Measurements from ENCODE around the gene IBTK. TPM values are rescaled to one million over a fixed set of nuclear protein-coding genes. Genes with fewer than 3 reads are reported as not detected.
"Not testable (repeated sequence)": the region's sequence is repeated elsewhere in the genome, so short reads cannot be mapped to it uniquely, and the experiment has no call there.

Gene IBTK
- total and polyA plus RNA-seq, 4 experiments from 2014 or later: 16.4 to 29.5 (median 23.9) TPM

DNA sequence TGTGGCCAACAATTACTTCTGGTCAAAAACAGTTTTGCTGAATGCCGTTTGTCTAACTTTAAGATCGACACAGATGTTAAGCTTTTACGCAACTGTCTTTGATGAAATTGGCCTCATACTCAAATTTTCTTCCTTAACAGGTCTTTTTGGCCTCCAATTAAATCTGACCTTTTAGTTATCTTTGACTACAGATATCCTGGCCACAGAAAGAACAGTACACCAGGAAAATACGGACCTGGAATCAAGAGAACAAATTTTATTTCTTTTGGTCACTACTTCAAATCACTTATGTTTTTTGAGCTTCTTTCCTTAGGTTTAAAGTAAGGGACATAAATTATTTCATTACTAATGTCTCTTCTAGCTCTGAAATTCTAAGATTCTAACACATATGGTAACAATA lies 49.8 kb downstream of the IBTK start:
- ChIA-PET CTCF (ENCODE audit: partially characterized antibody) (interaction anchor here (1.4 kb wide), 1 partner anchor 868 kb away, joined by 4 read pairs; the partner anchor contains the start of gene UBE3D), POLR2A (ENCODE audit: partially characterized antibody) (no interaction called here)
- Mint-ChIP-seq H3K27ac (peak overlapping the region in 2 of 7 donors; percentile 4 to 53), H3K4me3 (no peak overlapping the region), H3K4me1 (no peaks in the 10 kb centered on the region), H3K9me3 (no peaks in the 10 kb centered on the region), H3K36me3 (peaks cover 35 to 65% of the 10 kb centered on the region in 2 donors), H3K27me3 (no peaks in the 10 kb centered on the region)
- Histone ChIP-seq H3K36me3 (ENCODE audit: insufficient read depth, low read length) (peaks cover 49% of the 10 kb centered on the region), H3K4me3 (ENCODE audit: low read length in 2 of 2) (no peak overlapping the region), H3K4me1 (ENCODE audit: insufficient read depth, low read length) (no peaks in the 10 kb centered on the region), H3K27ac (ENCODE audit: low read depth, low read length) (no peak overlapping the region), H3K9me3 (ENCODE audit: control insufficient read depth in 1 of 2, low read length in 2 of 2) (no peaks in the 10 kb centered on the region), H3K27me3 (ENCODE audit: insufficient read depth, low read length) (no peaks in the 10 kb centered on the region)
- intact Hi-C loops (cut with micrococcal nuclease): loop anchor here (2.0 kb wide), 1 partner anchor 17 kb away; no protein-coding TSS in a partner anchor
- DNase-seq: no peak

- H3K4me3 ChIP-seq (ENCODE audit: low read length in 2 of 2); DNase-seq; H3K4me3 Mint-ChIP-seq; H3K27ac Mint-ChIP-seq; H3K9me3 Mint-ChIP-seq; H3K27me3 ChIP-seq (ENCODE audit: insufficient read depth, low read length); H3K27ac ChIP-seq (ENCODE audit: low read depth, low read length); POLR2A ChIA-PET (ENCODE audit: partially characterized antibody); H3K9me3 ChIP-seq (ENCODE audit: control insufficient read depth in 1 of 2, low read length in 2 of 2); H3K4me1 ChIP-seq (ENCODE audit: insufficient read depth, low read length); H3K27me3 Mint-ChIP-seq; H3K4me1 Mint-ChIP-seq; intact Hi-C loops (cut with micrococcal nuclease): not testable (repeated sequence)
- CTCF ChIA-PET (ENCODE audit: partially characterized antibody): interaction anchor here (1.4 kb wide), 1 partner anchor 869 kb away, joined by 4 read pairs; the partner anchor contains the start of gene UBE3D
- H3K36me3 Mint-ChIP-seq: peaks cover 35 to 63% of the 10 kb centered on the region in 2 donors
- H3K36me3 ChIP-seq (ENCODE audit: insufficient read depth, low read length): peaks cover 44% of the 10 kb centered on the region
Observed at GRCh38 chr6:82197245-82197644, 50.3 kb downstream of the IBTK start.

GRCh38 chr6:82196161-82196560 lies 51.4 kb downstream of the IBTK start:
- peaks cover 35 to 64% of the 10 kb centered on the region in 2 donors for H3K36me3 Mint-ChIP-seq
- ChIA-PET CTCF (ENCODE audit: partially characterized antibody) (interaction anchor here (1.4 kb wide), 1 partner anchor 870 kb away, joined by 4 read pairs; the partner anchor contains the start of gene UBE3D), POLR2A (ENCODE audit: partially characterized antibody) (no interaction called here)
- Histone ChIP-seq H3K27ac (ENCODE audit: low read depth, low read length) (no peak overlapping the region), H3K9me3 (ENCODE audit: control insufficient read depth in 1 of 2, low read length in 2 of 2) (no peaks in the 10 kb centered on the region), H3K36me3 (ENCODE audit: insufficient read depth, low read length) (peaks cover 42% of the 10 kb centered on the region), H3K4me1 (ENCODE audit: insufficient read depth, low read length) (no peaks in the 10 kb centered on the region), H3K4me3 (ENCODE audit: low read length in 2 of 2) (no peak overlapping the region), H3K27me3 (ENCODE audit: insufficient read depth, low read length) (no peaks in the 10 kb centered on the region)
- H3K27ac Mint-ChIP-seq: peak overlapping the region in 1 of 7 donors; percentile 62
- no peaks in the 10 kb centered on the region for H3K4me1 Mint-ChIP-seq
- intact Hi-C loops (cut with micrococcal nuclease): no loop called here
- DNase-seq: no peak
- H3K9me3 Mint-ChIP-seq: no peaks in the 10 kb centered on the region
- H3K27me3 Mint-ChIP-seq: no peaks in the 10 kb centered on the region
- H3K4me3 Mint-ChIP-seq: no peak overlapping the region

DNA sequence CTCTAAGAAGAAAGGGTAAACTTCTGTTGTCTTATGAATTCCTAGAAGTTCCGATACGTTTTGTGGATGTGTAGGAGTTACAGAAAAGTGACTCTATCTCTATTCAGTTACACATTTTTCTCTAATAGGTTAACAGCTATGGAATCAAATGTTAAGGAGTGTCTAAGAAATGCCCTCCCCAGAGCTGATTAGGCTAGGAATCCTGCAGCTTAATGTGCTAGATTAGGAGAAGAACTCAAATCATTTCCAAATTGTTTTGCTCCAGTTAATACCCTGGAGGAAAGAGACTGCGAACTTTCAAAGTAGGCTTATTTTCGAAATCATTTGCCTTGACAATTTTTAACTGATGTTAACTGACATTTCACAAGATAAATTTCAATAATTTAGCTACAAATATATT lies 51.9 kb downstream of the IBTK start:
- POLR2A ChIA-PET (ENCODE audit: partially characterized antibody): no interaction called here
- peaks cover 42% of the 10 kb centered on the region for H3K36me3 ChIP-seq (ENCODE audit: insufficient read depth, low read length)
- no peaks in the 10 kb centered on the region for H3K9me3 Mint-ChIP-seq

GRCh38 chr6:82185948-82186535 lies 61.5 kb downstream of the IBTK start:
- ChIA-PET POLR2A (ENCODE audit: partially characterized antibody) (no interaction called here), CTCF (ENCODE audit: partially characterized antibody) (no interaction called here)
- H3K27me3 ChIP-seq (ENCODE audit: insufficient read depth, low read length): no peaks in the 10 kb centered on the region
- H3K27ac ChIP-seq (ENCODE audit: low read depth, low read length): no peak overlapping the region
- intact Hi-C loops (cut with micrococcal nuclease): no loop called here
- no peaks in the 10 kb centered on the region for H3K9me3 ChIP-seq (ENCODE audit: control insufficient read depth in 1 of 2, low read length in 2 of 2)
- Mint-ChIP-seq H3K27me3 (no peaks in the 10 kb centered on the region), H3K36me3 (peaks cover 54 to 65% of the 10 kb centered on the region in 2 donors), H3K27ac (peak overlapping the region in 1 of 7 donors; percentile 21), H3K4me3 (no peak overlapping the region), H3K9me3 (no peaks in the 10 kb centered on the region), H3K4me1 (peaks cover 0 to 3% (median 0%) of the 10 kb centered on the region in 4 donors)
- H3K4me1 ChIP-seq (ENCODE audit: insufficient read depth, low read length): no peaks in the 10 kb centered on the region
- peaks cover 16% of the 10 kb centered on the region for H3K36me3 ChIP-seq (ENCODE audit: insufficient read depth, low read length)
- DNase-seq: no peak
- no peak overlapping the region for H3K4me3 ChIP-seq (ENCODE audit: low read length in 2 of 2)

More for the DNA sequence above, 51.9 kb downstream of the IBTK start:
- no peak overlapping the region for H3K4me3 ChIP-seq (ENCODE audit: low read length in 2 of 2)
- no peak for DNase-seq
- Mint-ChIP-seq H3K27ac (no peak overlapping the region), H3K27me3 (no peaks in the 10 kb centered on the region), H3K4me1 (no peaks in the 10 kb centered on the region), H3K36me3 (peaks cover 37 to 63% of the 10 kb centered on the region in 2 donors), H3K4me3 (no peak overlapping the region)
- intact Hi-C loops (cut with micrococcal nuclease): no loop called here
- no peaks in the 10 kb centered on the region for H3K9me3 ChIP-seq (ENCODE audit: control insufficient read depth in 1 of 2, low read length in 2 of 2)
- CTCF ChIA-PET (ENCODE audit: partially characterized antibody): no interaction called here
- H3K27ac ChIP-seq (ENCODE audit: low read depth, low read length): no peak overlapping the region
- H3K27me3 ChIP-seq (ENCODE audit: insufficient read depth, low read length): no peaks in the 10 kb centered on the region
- no peaks in the 10 kb centered on the region for H3K4me1 ChIP-seq (ENCODE audit: insufficient read depth, low read length)

- Mint-ChIP-seq H3K4me1 (peaks cover 0 to 5% (median 0%) of the 10 kb centered on the region in 4 donors), H3K27me3 (no peaks in the 10 kb centered on the region), H3K4me3 (no peak overlapping the region), H3K9me3 (no peaks in the 10 kb centered on the region), H3K36me3 (peaks cover 45 to 63% of the 10 kb centered on the region in 2 donors), H3K27ac (no peak overlapping the region)
- no peak overlapping the region for H3K4me3 ChIP-seq (ENCODE audit: low read length in 2 of 2)
- no peaks in the 10 kb centered on the region for H3K27me3 ChIP-seq (ENCODE audit: insufficient read depth, low read length)
- no peaks in the 10 kb centered on the region for H3K4me1 ChIP-seq (ENCODE audit: insufficient read depth, low read length)
- DNase-seq: no peak
- intact Hi-C loops (cut with micrococcal nuclease): no loop called here
- ChIA-PET POLR2A (ENCODE audit: partially characterized antibody) (no interaction called here), CTCF (ENCODE audit: partially characterized antibody) (interaction anchor here (0.6 kb wide), 1 partner anchor 9 kb away, joined by 4 read pairs; no protein-coding TSS in a partner anchor)
- H3K9me3 ChIP-seq (ENCODE audit: control insufficient read depth in 1 of 2, low read length in 2 of 2): no peaks in the 10 kb centered on the region
- H3K36me3 ChIP-seq (ENCODE audit: insufficient read depth, low read length): peaks cover 24% of the 10 kb centered on the region
- H3K27ac ChIP-seq (ENCODE audit: low read depth, low read length): no peak overlapping the region
Observed at GRCh38 chr6:82183642-82184282, 63.8 kb downstream of the IBTK start.

DNA sequence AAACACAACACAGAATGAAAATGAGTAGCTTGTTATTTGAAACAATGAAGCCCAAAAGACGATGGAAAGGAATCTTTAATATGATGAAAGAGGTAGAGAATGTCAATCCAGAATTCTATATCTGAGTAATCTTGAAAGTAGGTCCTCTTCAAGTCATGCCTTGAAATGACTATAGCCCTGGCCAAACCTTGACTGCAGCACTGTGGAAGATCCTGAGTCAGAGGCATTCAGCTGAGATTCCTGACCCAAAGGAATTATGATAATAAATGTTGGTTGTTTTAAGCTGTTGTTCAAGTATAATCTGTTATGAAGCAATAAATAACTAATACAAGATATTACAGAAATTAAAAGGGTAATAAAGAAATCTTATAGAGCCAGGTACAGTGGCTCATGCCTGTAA lies 64.8 kb downstream of the IBTK start:
- ChIA-PET CTCF (ENCODE audit: partially characterized antibody) (no interaction called here), POLR2A (ENCODE audit: partially characterized antibody) (no interaction called here)
- Histone ChIP-seq H3K36me3 (ENCODE audit: insufficient read depth, low read length) (peaks cover 28% of the 10 kb centered on the region), H3K4me1 (ENCODE audit: insufficient read depth, low read length) (no peaks in the 10 kb centered on the region), H3K27ac (ENCODE audit: low read depth, low read length) (no peak overlapping the region), H3K9me3 (ENCODE audit: control insufficient read depth in 1 of 2, low read length in 2 of 2) (no peaks in the 10 kb centered on the region), H3K4me3 (ENCODE audit: low read length in 2 of 2) (no peak overlapping the region), H3K27me3 (ENCODE audit: insufficient read depth, low read length) (no peaks in the 10 kb centered on the region)
- no peak for DNase-seq
- Mint-ChIP-seq H3K36me3 (peaks cover 41 to 61% of the 10 kb centered on the region in 2 donors), H3K27me3 (no peaks in the 10 kb centered on the region), H3K9me3 (no peaks in the 10 kb centered on the region), H3K4me3 (no peak overlapping the region), H3K4me1 (peaks cover 0 to 5% (median 0%) of the 10 kb centered on the region in 4 donors), H3K27ac (no peak overlapping the region)
- intact Hi-C loops (cut with micrococcal nuclease): no loop called here
